Measurements from ENCODE around the gene C1orf105.

GRCh38 chr1:172497230-172497629 is 76.7 kb downstream of the C1orf105 start:
- TF ChIP-seq CTCF (IDR thresholded peaks at IDR 0.05) (no peak), ZFX (IDR thresholded peaks at IDR 0.05; ENCODE audit: borderline replicate concordance) (no peak)
